ENCODE results near the gene DAB2IP.

GRCh38 chr9:121620325-121620673 lies 31.1 kb upstream of the DAB2IP start:
- no peak for TF ChIP-seq CTCF (IDR thresholded peaks at IDR 0.05)
- peak in 1 of 3 donors; percentile 0 for TF ChIP-seq POLR2AphosphoS5 (IDR thresholded peaks at IDR 0.05)
- TF ChIP-seq EP300 (IDR thresholded peaks at IDR 0.05): no peak

All from stomach (tissue), 4 donors.